CD14-positive monocyte (primary cell): Measurements from ENCODE around the gene MMEL1. TPM values are rescaled to one million over a fixed set of nuclear protein-coding genes. Genes with fewer than 3 reads are reported as not detected.
A peak's percentile ranks its signal among the peaks of the same experiment; 100 is the strongest.

Experiments used
- DNase-seq, 3 donors: peaks; one replicate each; pipeline ENCODE4 v3.0.0-alpha.2; 2011 to 2022
- H2AFZ ChIP-seq: 2 replicates; pipeline ENCODE4 v1.6.0; 2012; ENCODE audit warnings: mild to moderate bottlenecking, low read depth, low read length, inconsistent platforms; ENCODE audit not compliant: insufficient read depth, poor library complexity, severe bottlenecking
- H3K27ac ChIP-seq, 2 donors: 1 replicate in 1 of 2; 2 replicates in 1 of 2; pipeline ENCODE4 v1.5.1; 2012 to 2013; ENCODE audit warnings: low read length in 2 of 2, control low read depth in 1 of 2, inconsistent platforms in 1 of 2, low read depth in 1 of 2, mild to moderate bottlenecking in 1 of 2
- H3K27me3 ChIP-seq, 2 donors: one replicate each; pipeline versions ENCODE4 v1.6.0 to v1.6.1; 2011 to 2013; ENCODE audit warnings: low read length in 2 of 2; ENCODE audit not compliant: control insufficient read depth in 2 of 2, insufficient read depth in 2 of 2
- H3K36me3 ChIP-seq, 2 donors: replicated peaks in 1 of 2; 1 replicate in 1 of 2; 2 replicates in 1 of 2; pipeline versions ENCODE4 v1.5.1 to v1.6.1; 2012 to 2013; ENCODE audit warnings: low read length in 2 of 2, control low read depth in 1 of 2, inconsistent platforms in 1 of 2, mild to moderate bottlenecking in 1 of 2; ENCODE audit not compliant: insufficient read depth in 2 of 2, control insufficient read depth in 1 of 2
- H3K4me1 ChIP-seq, 2 donors: 1 replicate in 1 of 2; 2 replicates in 1 of 2; pipeline versions ENCODE4 v1.5.1 to v1.6.1; 2012 to 2013; ENCODE audit warnings: low read length in 2 of 2, control low read depth in 1 of 2, inconsistent platforms in 1 of 2, mild to moderate bottlenecking in 1 of 2, moderate library complexity in 1 of 2; ENCODE audit not compliant: insufficient read depth in 2 of 2, control insufficient read depth in 1 of 2
- H3K4me2 ChIP-seq: replicated peaks from 2 replicates; pipeline ENCODE3; 2012; ENCODE audit warnings: low read length, moderate library complexity, mild to moderate bottlenecking; ENCODE audit not compliant: poor library complexity, severe bottlenecking; ENCODE audit errors: extremely low read depth
- H3K4me3 ChIP-seq, 3 experiments: fragments of 200-600 bp in 1 of 3; sonication (generic) in 1 of 3; replicated peaks in 1 of 3; 1 replicate in 2 of 3; 2 replicates in 1 of 3; pipeline ENCODE4 v1.5.1; 2011 to 2013; ENCODE audit warnings: low read length in 3 of 3, mild to moderate bottlenecking in 3 of 3, control low read depth in 2 of 3, low read depth in 2 of 3, inconsistent platforms in 1 of 3, moderate library complexity in 1 of 3
- H3K79me2 ChIP-seq: 2 replicates; pipeline ENCODE4 v1.6.0; 2012; ENCODE audit warnings: mild to moderate bottlenecking, control low read depth, inconsistent platforms, low read length, moderate library complexity; ENCODE audit not compliant: insufficient read depth
- H3K9ac ChIP-seq: 2 replicates; pipeline ENCODE4 v1.6.0; 2017; ENCODE audit warnings: low read length, mild to moderate bottlenecking; ENCODE audit not compliant: insufficient read depth, poor library complexity, severe bottlenecking
- H3K9me3 ChIP-seq, 2 donors: replicated peaks in 1 of 2; 1 replicate in 1 of 2; 2 replicates in 1 of 2; pipeline versions ENCODE4 v1.5.1 to v1.6.1; 2012 to 2013; ENCODE audit warnings: low read length in 2 of 2, control low read depth in 1 of 2; ENCODE audit not compliant: control insufficient read depth in 1 of 2, insufficient read depth in 1 of 2
- H4K20me1 ChIP-seq: 2 replicates; pipeline ENCODE4 v1.6.0; 2012; ENCODE audit warnings: mild to moderate bottlenecking, low read length, control low read depth, moderate library complexity; ENCODE audit not compliant: insufficient read depth
- H3K27ac Mint-ChIP-seq, 7 donors: one replicate each; pipeline ENCODE4 v1.8.0; 2020; ENCODE audit warnings: mild to moderate bottlenecking in 7 of 7, mixed read lengths in 7 of 7, moderate library complexity in 6 of 7, inconsistent platforms in 2 of 7
- H3K27me3 Mint-ChIP-seq, 3 donors: one replicate each; pipeline ENCODE4 v1.8.0; 2021 to 2022; ENCODE audit warnings: low read depth in 3 of 3, mild to moderate bottlenecking in 3 of 3, mixed read lengths in 3 of 3, moderate library complexity in 3 of 3, inconsistent platforms in 1 of 3
- H3K36me3 Mint-ChIP-seq, 2 donors: one replicate each; pipeline ENCODE4 v1.8.0; 2020; ENCODE audit warnings: mixed read lengths in 2 of 2, inconsistent platforms in 1 of 2, mild to moderate bottlenecking in 1 of 2
- H3K4me1 Mint-ChIP-seq: one replicate; pipeline ENCODE4 v1.8.0; 2020; ENCODE audit warnings: mild to moderate bottlenecking, mixed read lengths
- H3K4me3 Mint-ChIP-seq, 2 donors: one replicate each; pipeline ENCODE4 v1.8.0; 2020; ENCODE audit warnings: mild to moderate bottlenecking in 2 of 2, mixed read lengths in 2 of 2, moderate library complexity in 1 of 2
- H3K9me3 Mint-ChIP-seq, 7 donors: one replicate each; pipeline ENCODE4 v1.8.0; 2020 to 2022; ENCODE audit warnings: mixed read lengths in 7 of 7, mild to moderate bottlenecking in 6 of 7, moderate library complexity in 6 of 7, inconsistent platforms in 2 of 7
- CTCF ChIP-seq: fragments of 200-600 bp; IDR thresholded peaks from one replicate; pipeline ENCODE4 v1.8.0; 2022; ENCODE audit warnings: antibody characterized with exemption, mild to moderate bottlenecking
- WGBS: methylation state at CpG from one replicate; pipeline ENCODE4 v1.1.5; 2013; ENCODE audit warnings: missing lambda C conversion rate; ENCODE audit not compliant: insufficient coverage; 5-methylcytosine and 5-hydroxymethylcytosine counted together
- intact Hi-C, 2 donors: fragments of 100-400 bp; cut with micrococcal nuclease; formaldehyde crosslinking; loops; one replicate each; pipeline versions ENCODE4 v1.15.0 to v1.15.1; 2023
- polyA plus RNA-seq, 3 donors: library from polyadenylated mRNA; depleted of rRNA in 1 of 3; unstranded in 2 of 3; stranded (reverse) in 1 of 3; fragments of 300-500 nt in 2 of 3; fragments of >200 nt in 1 of 3; fragmentation: Illumina TruSeq in 2 of 3; gene quantifications; 1 replicate in 2 of 3; 2 replicates in 1 of 3; pipeline ENCODE4 v1.2.3, GENCODE V29; 2012 to 2021

The MMEL1 gene
- polyA plus RNA-seq, 3 donors, result 1.1 to 4.4 (median 1.9) TPM

GRCh38 chr1:2547210-2548067 is 85.4 kb downstream of the MMEL1 start:
- H3K27ac ChIP-seq, result peak overlapping the region; percentile 99 to 100
- peak; percentile 32 to 56 (median 34) for DNase-seq
- TF ChIP-seq CTCF, result no peak
- H3K9me3 ChIP-seq, result no peaks in the 10 kb centered on the region
- H3K9ac ChIP-seq, result peak overlapping the region; percentile 86
- Mint-ChIP-seq H3K4me1 (peaks cover 27% of the 10 kb centered on the region), H3K27me3 (peaks cover 2 to 23% (median 10%) of the 10 kb centered on the region in 3 donors), H3K27ac (peak overlapping the region; percentile 95 to 99 (median 97)), H3K4me3 (peak overlapping the region; percentile 76 to 81), H3K9me3 (peaks cover 0 to 3% (median 0%) of the 10 kb centered on the region in 7 donors), H3K36me3 (no peaks in the 10 kb centered on the region)
- intact Hi-C loops, result loop anchor here (1.0 to 10.0 kb wide), 7 partner anchors 21 to 415 kb away; partner anchors contain the start of genes PANK4 (in 2 of the 2), PEX10 (in 2 of the 2), FAAP20 (in 1 of the 2) and PRXL2B (in 1 of the 2)
- H3K79me2 ChIP-seq, result peaks cover 8% of the 10 kb centered on the region
- H4K20me1 ChIP-seq, result peaks cover 11% of the 10 kb centered on the region
- 16% methylated on average over 21 of the region's 27 CpGs for WGBS
- peaks cover 0 to 7% of the 10 kb centered on the region in 2 donors for H3K27me3 ChIP-seq
- H3K4me3 ChIP-seq, result peak overlapping the region; percentile 52 to 88 (median 76)
- peak overlapping the region; percentile 56 for H2AFZ ChIP-seq
- peak overlapping the region; percentile 80 for H3K4me2 ChIP-seq
- H3K36me3 ChIP-seq, result no peaks in the 10 kb centered on the region
- peaks cover 40 to 52% of the 10 kb centered on the region in 2 donors for H3K4me1 ChIP-seq

- peaks cover 8% of the 10 kb centered on the region for H3K79me2 ChIP-seq
- peak overlapping the region; percentile 56 for H2AFZ ChIP-seq
- peaks cover 40 to 52% of the 10 kb centered on the region in 2 donors for H3K4me1 ChIP-seq
- H3K9ac ChIP-seq, result peak overlapping the region; percentile 86
- H3K9me3 ChIP-seq, result no peaks in the 10 kb centered on the region
- peak; percentile 13 for TF ChIP-seq CTCF
- intact Hi-C loops, result loop anchor here (2.0 to 10.0 kb wide), 6 partner anchors 20 to 414 kb away; partner anchors contain the start of genes PANK4 (in 2 of the 2), PEX10 (in 2 of the 2), FAAP20 (in 1 of the 2) and PRXL2B (in 1 of the 2)
- peak; percentile 79 to 93 (median 79) for DNase-seq
- H3K4me3 ChIP-seq, result peak overlapping the region; percentile 52 to 88 (median 76)
- H3K36me3 ChIP-seq, result no peaks in the 10 kb centered on the region
- H3K4me3 Mint-ChIP-seq, result peak overlapping the region; percentile 76 to 81
- peak overlapping the region; percentile 80 for H3K4me2 ChIP-seq
- peaks cover 27% of the 10 kb centered on the region for H3K4me1 Mint-ChIP-seq
- peaks cover 0 to 3% (median 0%) of the 10 kb centered on the region in 7 donors for H3K9me3 Mint-ChIP-seq
- H3K27ac Mint-ChIP-seq, result peak overlapping the region; percentile 90 to 99 (median 97)
- WGBS, result under 1% methylated on average over 51 of the region's 52 CpGs
- H4K20me1 ChIP-seq, result peaks cover 11% of the 10 kb centered on the region
- H3K27ac ChIP-seq, result peak overlapping the region; percentile 99 to 100
- no peaks in the 10 kb centered on the region for H3K36me3 Mint-ChIP-seq
- H3K27me3 ChIP-seq, result peaks cover 0 to 15% of the 10 kb centered on the region in 2 donors
- peaks cover 7 to 31% (median 13%) of the 10 kb centered on the region in 3 donors for H3K27me3 Mint-ChIP-seq
These were observed 86.2 kb downstream of the MMEL1 start for GRCh38 chr1:2546515-2547209.
